Gastrocnemius medialis (tissue), 4 donors: ENCODE measurements around the gene MXRA8.

Experiments used
- POLR2A ChIP-seq, 2 donors: fragments of 450-650 bp; IDR thresholded peaks; one replicate each; pipeline ENCODE4 v1.6.1; 2017; ENCODE audit warnings: antibody characterized with exemption in 2 of 2, mild to moderate bottlenecking in 2 of 2, moderate library complexity in 2 of 2
- TF ChIP-seq, protein P1 (sequence below), 5 experiments: fragments of 450-650 bp in 3 of 5; fragments of 200-600 bp in 2 of 5; sonication (generic) in 2 of 5; IDR thresholded peaks in 4 of 5; conservative IDR thresholded peaks in 1 of 5; 1 replicate in 4 of 5; 2 replicates in 1 of 5; pipeline ENCODE4 v1.5.1; 2016 to 2019; ENCODE audit warnings: antibody characterized with exemption in 5 of 5, mild to moderate bottlenecking in 3 of 5, moderate library complexity in 3 of 5

DNA sequence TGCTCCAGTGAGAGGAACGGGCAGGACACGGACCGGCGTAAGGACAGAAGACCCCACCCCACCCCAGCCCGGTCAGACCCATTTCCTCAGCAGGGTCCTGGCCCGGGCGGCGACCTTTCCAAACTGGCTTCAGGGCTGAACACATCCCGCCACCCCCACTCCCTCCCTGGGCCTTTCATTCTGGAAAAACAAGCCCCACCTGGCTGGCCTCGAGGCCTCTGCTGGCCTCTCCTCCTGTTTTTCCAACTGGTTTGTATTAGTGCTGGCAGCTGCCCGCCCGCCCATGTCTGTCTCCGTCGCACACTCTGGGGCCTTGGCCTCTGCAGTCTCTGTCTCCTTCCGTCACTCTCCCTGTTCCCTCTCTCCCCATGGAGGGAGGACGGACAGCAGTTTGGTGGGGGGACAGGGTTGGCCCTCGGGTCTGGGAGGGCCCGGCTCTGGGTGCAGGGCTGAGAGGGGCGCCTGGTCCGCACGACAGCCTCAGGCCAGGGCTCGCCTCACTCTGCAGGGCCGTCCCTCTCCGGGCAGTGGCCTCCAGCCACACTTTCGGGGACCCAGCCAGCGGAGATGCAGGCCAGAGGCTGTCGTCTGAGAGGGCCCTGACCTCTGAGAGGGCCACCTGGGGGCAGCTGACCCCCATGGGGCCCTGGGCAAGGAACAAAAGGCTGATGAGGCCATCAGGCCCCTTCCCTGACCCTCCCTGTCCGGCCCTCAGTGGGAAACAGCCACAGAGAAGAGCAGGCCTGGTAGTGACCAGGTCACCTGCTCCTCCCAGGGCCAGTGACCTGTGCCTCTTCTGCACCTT lies 1.5 kb upstream of the MXRA8 start:
- TF ChIP-seq, protein P1, sequence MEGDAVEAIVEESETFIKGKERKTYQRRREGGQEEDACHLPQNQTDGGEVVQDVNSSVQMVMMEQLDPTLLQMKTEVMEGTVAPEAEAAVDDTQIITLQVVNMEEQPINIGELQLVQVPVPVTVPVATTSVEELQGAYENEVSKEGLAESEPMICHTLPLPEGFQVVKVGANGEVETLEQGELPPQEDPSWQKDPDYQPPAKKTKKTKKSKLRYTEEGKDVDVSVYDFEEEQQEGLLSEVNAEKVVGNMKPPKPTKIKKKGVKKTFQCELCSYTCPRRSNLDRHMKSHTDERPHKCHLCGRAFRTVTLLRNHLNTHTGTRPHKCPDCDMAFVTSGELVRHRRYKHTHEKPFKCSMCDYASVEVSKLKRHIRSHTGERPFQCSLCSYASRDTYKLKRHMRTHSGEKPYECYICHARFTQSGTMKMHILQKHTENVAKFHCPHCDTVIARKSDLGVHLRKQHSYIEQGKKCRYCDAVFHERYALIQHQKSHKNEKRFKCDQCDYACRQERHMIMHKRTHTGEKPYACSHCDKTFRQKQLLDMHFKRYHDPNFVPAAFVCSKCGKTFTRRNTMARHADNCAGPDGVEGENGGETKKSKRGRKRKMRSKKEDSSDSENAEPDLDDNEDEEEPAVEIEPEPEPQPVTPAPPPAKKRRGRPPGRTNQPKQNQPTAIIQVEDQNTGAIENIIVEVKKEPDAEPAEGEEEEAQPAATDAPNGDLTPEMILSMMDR (IDR thresholded peaks at IDR 0.05 in 4 of 5, conservative IDR thresholded peaks at IDR 0.05 in 1 of 5), result no peak
- TF ChIP-seq POLR2A (IDR thresholded peaks at IDR 0.05), result no peak
